ENCODE results near the gene SNX27. TPM values are rescaled to one million over a fixed set of nuclear protein-coding genes. Genes with fewer than 3 reads are reported as not detected.

Gene SNX27
- total and polyA plus RNA-seq, 10 of the 15 experiments (the other 5 are each of a cell fraction or from before 2014, with no cell fraction given), result 3.8 to 21.8 (median 12.5) TPM

GRCh38 chr1:151584278-151584677 is 27.6 kb upstream of the SNX27 start (continued):
- TF ChIP-seq CUX1 (IDR thresholded peaks at IDR 0.05; ENCODE audit: insufficient replicate concordance, low read depth, low read length), result no peak
- TF ChIP-seq RBBP5 (conservative IDR thresholded peaks at IDR 0.05), result no peak
- no peak for TF ChIP-seq STAT1 (conservative IDR thresholded peaks at IDR 0.05)
- no peak for TF ChIP-seq YY1 (IDR thresholded peaks at IDR 0.05; ENCODE audit: low read depth, low read length)
- TF ChIP-seq E4F1 (IDR thresholded peaks at IDR 0.05; ENCODE audit: borderline replicate concordance, partially characterized antibody), result no peak
- TF ChIP-seq TARDBP (IDR thresholded peaks at IDR 0.05; ENCODE audit: borderline replicate concordance), result no peak
- TF ChIP-seq EGR1 (IDR thresholded peaks at IDR 0.05; ENCODE audit: borderline replicate concordance in 1 of 2, low read depth in 2 of 2, low read length in 2 of 2), result no peak
- TF ChIP-seq MAX (IDR thresholded peaks at IDR 0.05; ENCODE audit: low read depth, low read length), result no peak
- TF ChIP-seq NR2C2 (IDR thresholded peaks at IDR 0.05; ENCODE audit: borderline replicate concordance, control insufficient read depth, insufficient read length, low read depth), result no peak
- TF ChIP-seq NFYA (IDR thresholded peaks at IDR 0.05; ENCODE audit: borderline replicate concordance, low read depth, low read length), result no peak
- no peak for TF ChIP-seq ATF3 (IDR thresholded peaks at IDR 0.05; ENCODE audit: borderline replicate concordance, extremely low read depth, low read depth, low read length)
